Measurements from ENCODE around the gene RNF144A. TPM values are rescaled to one million over a fixed set of nuclear protein-coding genes. Genes with fewer than 3 reads are reported as not detected.
"Not testable (repeated sequence)": the region's sequence is repeated elsewhere in the genome, so short reads cannot be mapped to it uniquely, and the experiment has no call there.

RNF144A gene
- polyA plus RNA-seq, 1 experiment: 0.12 TPM

DNA sequence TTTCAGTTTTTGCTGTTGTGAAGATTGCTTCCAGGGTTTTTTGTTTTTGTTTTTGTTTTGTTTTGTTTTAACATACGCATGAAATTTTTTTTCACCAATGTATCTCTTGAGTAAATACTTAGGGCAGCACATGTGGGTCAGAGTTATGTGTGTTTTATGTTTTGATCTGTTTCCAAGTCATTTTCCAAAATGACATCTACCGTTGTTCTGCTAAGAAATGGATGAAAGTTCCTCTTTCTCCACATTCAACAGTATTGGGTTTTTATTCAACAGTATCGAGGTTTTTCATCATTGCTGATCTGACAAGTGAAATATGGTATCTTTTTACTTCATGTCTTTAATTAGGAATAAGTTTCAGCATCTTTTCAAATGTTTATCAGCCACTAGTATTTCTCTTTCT, 16.7 kb downstream of the RNF144A start:
- Histone ChIP-seq H3K36me3 (ENCODE audit: control insufficient read depth, insufficient read depth, low read length) (no peaks in the 10 kb centered on the region), H3K4me3 (ENCODE audit: low read depth, low read length) (no peak overlapping the region), H3K27me3 (ENCODE audit: control insufficient read depth, insufficient read depth, low read length) (peaks cover 2% of the 10 kb centered on the region; the same call in 1 of the 2 replicates)
- no peak for DNase-seq (ENCODE audit: low read depth)
- CTCF ChIA-PET: no interaction called here
- no peak for TF ChIP-seq CTCF (IDR thresholded peaks at IDR 0.05; ENCODE audit: insufficient read depth, low read depth, low read length)
- POLR2A ChIA-PET: no interaction called here

- H3K4me3 ChIP-seq (ENCODE audit: low read depth, low read length): no peak overlapping the region
- TF ChIP-seq CTCF (IDR thresholded peaks at IDR 0.05; ENCODE audit: insufficient read depth, low read depth, low read length): no peak
- ChIA-PET CTCF (no interaction called here), POLR2A (no interaction called here)
- H3K36me3 ChIP-seq (ENCODE audit: control insufficient read depth, insufficient read depth, low read length): no peaks in the 10 kb centered on the region
- H3K27me3 ChIP-seq (ENCODE audit: control insufficient read depth, insufficient read depth, low read length): peaks cover 2% of the 10 kb centered on the region; the same call in 1 of the 2 replicates
- DNase-seq (ENCODE audit: low read depth): no peak
Observed at GRCh38 chr2:6934345-6934744, 17.1 kb downstream of the RNF144A start.

- H3K27me3 ChIP-seq (ENCODE audit: control insufficient read depth, insufficient read depth, low read length): peaks cover 2% of the 10 kb centered on the region; the same call in 1 of the 2 replicates
- H3K36me3 ChIP-seq (ENCODE audit: control insufficient read depth, insufficient read depth, low read length): no peaks in the 10 kb centered on the region
- ChIA-PET POLR2A (no interaction called here), CTCF (no interaction called here)
- no peak overlapping the region for H3K4me3 ChIP-seq (ENCODE audit: low read depth, low read length)
- no peak for TF ChIP-seq CTCF (IDR thresholded peaks at IDR 0.05; ENCODE audit: insufficient read depth, low read depth, low read length)
- DNase-seq (ENCODE audit: low read depth): no peak
Observed at GRCh38 chr2:6934758-6935651, 17.8 kb downstream of the RNF144A start.

GRCh38 chr2:6935652-6936020, 18.4 kb downstream of the RNF144A start:
- CTCF ChIA-PET; POLR2A ChIA-PET; H3K27me3 ChIP-seq (ENCODE audit: control insufficient read depth, insufficient read depth, low read length); H3K4me3 ChIP-seq (ENCODE audit: low read depth, low read length); H3K36me3 ChIP-seq (ENCODE audit: control insufficient read depth, insufficient read depth, low read length); DNase-seq (ENCODE audit: low read depth): not testable (repeated sequence)

GRCh38 chr2:6937157-6937556, 19.9 kb downstream of the RNF144A start:
- no peak for DNase-seq (ENCODE audit: low read depth)
- Histone ChIP-seq H3K36me3 (ENCODE audit: control insufficient read depth, insufficient read depth, low read length) (no peaks in the 10 kb centered on the region), H3K27me3 (ENCODE audit: control insufficient read depth, insufficient read depth, low read length) (peaks cover 2% of the 10 kb centered on the region), H3K4me3 (ENCODE audit: low read depth, low read length) (no peak overlapping the region)
- CTCF ChIA-PET: no interaction called here
- TF ChIP-seq CTCF (IDR thresholded peaks at IDR 0.05; ENCODE audit: insufficient read depth, low read depth, low read length): no peak
- POLR2A ChIA-PET: no interaction called here

DNA sequence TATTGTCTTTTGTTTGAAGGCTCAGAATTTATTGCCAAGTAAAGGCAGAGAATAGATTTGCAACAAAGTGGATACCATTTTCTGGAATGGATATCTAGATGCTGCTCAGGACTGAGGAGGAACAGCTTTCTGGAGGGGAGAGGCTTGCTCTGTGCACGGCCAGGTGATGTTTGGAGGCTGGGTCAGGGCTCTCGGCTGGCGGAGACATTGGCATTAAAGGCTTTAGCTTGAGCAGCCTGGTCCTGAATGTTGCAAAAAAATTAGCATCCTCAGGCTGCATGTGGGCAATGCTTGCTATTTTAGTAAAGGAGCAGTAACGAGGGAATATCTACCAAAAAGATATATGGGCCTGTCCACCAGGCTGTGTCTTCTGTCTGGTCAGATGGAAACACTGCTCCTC, 20.4 kb downstream of the RNF144A start:
- DNase-seq (ENCODE audit: low read depth): no peak
- ChIA-PET CTCF (no interaction called here), POLR2A (no interaction called here)
- no peak overlapping the region for H3K4me3 ChIP-seq (ENCODE audit: low read depth, low read length)
- TF ChIP-seq CTCF (IDR thresholded peaks at IDR 0.05; ENCODE audit: insufficient read depth, low read depth, low read length): no peak
- H3K27me3 ChIP-seq (ENCODE audit: control insufficient read depth, insufficient read depth, low read length): peaks cover 2% of the 10 kb centered on the region
- H3K36me3 ChIP-seq (ENCODE audit: control insufficient read depth, insufficient read depth, low read length): no peaks in the 10 kb centered on the region

Measured in BJ (cell line).